ENCODE measurements around the gene CTSO.
"Not testable (repeated sequence)": the region's sequence is repeated elsewhere in the genome, so short reads cannot be mapped to it uniquely, and the experiment has no call there.

The CTSO gene

DNA sequence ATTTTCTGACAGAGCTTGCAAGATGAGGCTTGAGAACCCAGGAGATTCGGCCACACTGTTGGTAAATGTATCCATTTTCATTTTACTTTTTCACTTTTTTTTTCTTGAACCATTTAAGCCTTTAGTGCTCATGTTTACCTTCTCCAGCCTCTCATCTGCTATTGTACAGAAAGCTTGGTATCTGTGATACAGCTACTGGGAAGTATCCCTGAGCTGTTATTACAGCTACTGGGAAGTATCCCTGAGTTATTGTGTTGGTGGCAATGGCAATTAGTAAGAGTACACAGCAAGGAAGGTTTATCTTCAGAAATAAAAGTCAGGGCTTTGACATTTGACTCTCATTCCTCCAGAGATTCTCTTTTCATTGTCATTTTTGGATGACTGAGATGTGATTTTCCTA is 11.8 kb downstream of the CTSO start:
- no peak for DNase-seq
- Mint-ChIP-seq H3K27ac (no peak overlapping the region), H3K36me3 (ENCODE audit: low read depth) (peaks cover 5% of the 10 kb centered on the region)

GRCh38 chr4:155941085-155941790 is 12.4 kb downstream of the CTSO start:
- Mint-ChIP-seq H3K4me1 (no peaks in the 10 kb centered on the region), H3K9me3 (no peaks in the 10 kb centered on the region), H3K27me3 (no peaks in the 10 kb centered on the region), H3K27ac (no peak overlapping the region), H3K36me3 (ENCODE audit: low read depth) (peaks cover 5% of the 10 kb centered on the region), H3K4me3 (no peak overlapping the region)
- DNase-seq (no peak), ATAC-seq (no peak)

More for the DNA sequence above, 11.8 kb downstream of the CTSO start:
- Mint-ChIP-seq H3K27me3 (no peaks in the 10 kb centered on the region), H3K4me1 (no peaks in the 10 kb centered on the region), H3K9me3 (no peaks in the 10 kb centered on the region), H3K4me3 (no peak overlapping the region)
- ATAC-seq = no peak

GRCh38 chr4:155935389-155935986 is 18.2 kb downstream of the CTSO start:
- ATAC-seq (no peak), DNase-seq (no peak)
- Mint-ChIP-seq H3K4me3 (no peak overlapping the region), H3K4me1 (no peaks in the 10 kb centered on the region), H3K9me3 (peaks cover 5% of the 10 kb centered on the region), H3K27ac (no peak overlapping the region), H3K27me3 (no peaks in the 10 kb centered on the region), H3K36me3 (ENCODE audit: low read depth) (peaks cover 12% of the 10 kb centered on the region)

DNA sequence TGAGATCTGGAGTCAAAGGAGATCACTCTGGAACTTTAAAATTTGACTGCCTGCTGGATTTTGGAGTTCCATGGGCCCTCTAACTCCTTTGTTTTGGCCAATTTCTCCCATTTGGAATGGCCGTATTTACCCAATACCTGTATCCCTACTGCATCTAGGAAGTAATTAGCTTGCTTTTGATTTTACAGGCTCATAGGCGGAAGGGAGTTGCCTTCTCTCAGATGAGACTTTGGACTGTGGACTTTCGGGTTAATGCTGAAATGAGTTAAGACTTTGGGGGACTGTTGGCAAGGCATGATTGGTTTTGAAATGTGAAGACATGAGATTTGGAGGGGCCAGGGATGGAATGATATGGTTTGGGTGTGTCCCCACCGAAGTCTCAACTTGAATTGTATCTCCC is 19.0 kb downstream of the CTSO start:
- not testable (repeated sequence) for ATAC-seq, DNase-seq, H3K27ac Mint-ChIP-seq, H3K4me1 Mint-ChIP-seq, H3K27me3 Mint-ChIP-seq, H3K4me3 Mint-ChIP-seq
- peaks cover 14% of the 10 kb centered on the region for H3K36me3 Mint-ChIP-seq (ENCODE audit: low read depth)
- peaks cover 14% of the 10 kb centered on the region for H3K9me3 Mint-ChIP-seq

DNA sequence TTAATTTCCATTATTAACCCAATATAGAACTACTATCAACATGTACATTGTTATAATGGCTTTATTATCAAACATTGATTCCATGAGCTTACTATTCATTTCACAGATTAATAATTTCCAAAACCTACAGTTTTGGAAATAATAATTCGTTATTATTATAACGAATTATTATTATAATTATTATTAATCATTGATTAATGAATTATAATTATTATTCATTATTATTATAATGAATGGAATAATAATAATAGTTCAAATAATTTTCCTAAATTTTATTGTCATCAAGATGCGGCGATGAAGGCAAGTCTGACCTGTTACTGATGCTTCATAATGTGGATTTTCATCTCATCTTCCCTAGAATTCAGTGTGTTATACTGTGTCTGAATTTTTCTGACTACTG is 22.0 kb downstream of the CTSO start:
- no peaks in the 10 kb centered on the region for H3K27me3 Mint-ChIP-seq
- peaks cover 14% of the 10 kb centered on the region for H3K9me3 Mint-ChIP-seq
- H3K27ac Mint-ChIP-seq = no peak overlapping the region
- no peak overlapping the region for H3K4me3 Mint-ChIP-seq
- DNase-seq (no peak), ATAC-seq (no peak)
- H3K36me3 Mint-ChIP-seq (ENCODE audit: low read depth) = peaks cover 25% of the 10 kb centered on the region
- no peaks in the 10 kb centered on the region for H3K4me1 Mint-ChIP-seq

- ATAC-seq (no peak), DNase-seq (no peak)
- H3K4me1 Mint-ChIP-seq = no peaks in the 10 kb centered on the region
- no peak overlapping the region for H3K27ac Mint-ChIP-seq
- no peak overlapping the region for H3K4me3 Mint-ChIP-seq
- peaks cover 23% of the 10 kb centered on the region for H3K36me3 Mint-ChIP-seq (ENCODE audit: low read depth)
- peaks cover 14% of the 10 kb centered on the region for H3K9me3 Mint-ChIP-seq
- no peaks in the 10 kb centered on the region for H3K27me3 Mint-ChIP-seq
Observed at GRCh38 chr4:155930330-155930729, 23.3 kb downstream of the CTSO start.

GRCh38 chr4:155929833-155930232 is 23.8 kb downstream of the CTSO start:
- DNase-seq = no peak
- H3K4me1 Mint-ChIP-seq = no peaks in the 10 kb centered on the region
- H3K27me3 Mint-ChIP-seq = no peaks in the 10 kb centered on the region
- H3K9me3 Mint-ChIP-seq = peaks cover 14% of the 10 kb centered on the region
- H3K27ac Mint-ChIP-seq = no peak overlapping the region
- H3K4me3 Mint-ChIP-seq = no peak overlapping the region
- H3K36me3 Mint-ChIP-seq (ENCODE audit: low read depth) = peaks cover 20% of the 10 kb centered on the region
- no peak for ATAC-seq

GRCh38 chr4:155924637-155925036 is 29.0 kb downstream of the CTSO start:
- ATAC-seq (no peak), DNase-seq (no peak)
- H3K4me1 Mint-ChIP-seq = no peaks in the 10 kb centered on the region
- H3K36me3 Mint-ChIP-seq (ENCODE audit: low read depth) = peaks cover 14% of the 10 kb centered on the region
- peaks cover 5% of the 10 kb centered on the region for H3K9me3 Mint-ChIP-seq
- no peak overlapping the region for H3K27ac Mint-ChIP-seq
- H3K27me3 Mint-ChIP-seq = no peaks in the 10 kb centered on the region
- no peak overlapping the region for H3K4me3 Mint-ChIP-seq

DNA sequence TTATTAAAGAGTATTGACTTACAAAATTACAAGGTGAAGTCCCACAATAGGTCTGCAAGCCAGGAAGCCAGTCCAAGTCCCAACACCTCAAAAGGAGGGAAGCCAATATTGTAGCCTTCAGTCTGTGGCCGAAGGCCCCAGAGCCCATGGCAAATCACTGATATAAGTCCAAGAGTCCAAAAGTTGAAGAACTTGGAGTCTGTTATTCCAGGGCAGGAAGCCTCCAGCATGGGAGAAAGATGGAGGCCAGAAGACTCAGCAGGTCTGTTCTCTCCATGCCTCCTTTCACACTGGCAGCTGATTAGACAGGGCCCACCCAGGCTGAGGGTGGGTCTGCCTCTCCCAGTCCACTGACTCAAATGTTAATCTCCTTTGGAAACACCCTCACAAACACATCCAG is 32.1 kb downstream of the CTSO start:
- DNase-seq (no peak), ATAC-seq (no peak)
- Mint-ChIP-seq H3K27me3 (no peaks in the 10 kb centered on the region), H3K36me3 (ENCODE audit: low read depth) (peaks cover 2% of the 10 kb centered on the region), H3K27ac (no peak overlapping the region), H3K9me3 (peaks cover 5% of the 10 kb centered on the region), H3K4me3 (no peak overlapping the region), H3K4me1 (no peaks in the 10 kb centered on the region)

DNA sequence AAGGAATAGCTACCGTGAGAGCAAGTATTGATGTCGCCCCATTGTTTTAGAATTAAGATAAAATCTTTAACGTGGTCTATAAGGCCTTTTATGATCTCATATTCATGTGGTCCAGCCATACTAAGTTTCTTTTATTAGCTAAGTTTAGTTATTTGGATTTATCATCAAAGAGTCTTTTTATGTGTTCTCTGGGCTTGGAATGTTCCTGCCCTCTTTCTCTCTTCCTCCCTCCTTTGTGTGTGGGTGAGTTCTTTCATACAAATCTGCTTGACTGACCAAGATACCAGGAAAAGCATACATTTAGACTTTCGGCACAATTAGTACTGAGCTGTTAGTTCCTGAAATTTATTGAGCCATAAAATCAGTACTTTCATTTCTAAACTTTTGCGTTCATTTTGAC is 38.9 kb downstream of the CTSO start:
- no peak overlapping the region for H3K27ac Mint-ChIP-seq
- H3K4me3 Mint-ChIP-seq = no peak overlapping the region
- H3K27me3 Mint-ChIP-seq = peaks cover 10% of the 10 kb centered on the region
- H3K9me3 Mint-ChIP-seq = no peaks in the 10 kb centered on the region
- no peaks in the 10 kb centered on the region for H3K36me3 Mint-ChIP-seq (ENCODE audit: low read depth)
- no peaks in the 10 kb centered on the region for H3K4me1 Mint-ChIP-seq
- no peak for ATAC-seq
- no peak for DNase-seq

- no peak for DNase-seq
- Mint-ChIP-seq H3K4me3 (no peak overlapping the region), H3K27ac (no peak overlapping the region), H3K27me3 (peaks cover 14% of the 10 kb centered on the region), H3K36me3 (ENCODE audit: low read depth) (no peaks in the 10 kb centered on the region), H3K4me1 (peaks cover 6% of the 10 kb centered on the region), H3K9me3 (no peaks in the 10 kb centered on the region)
- peak; percentile 24 for ATAC-seq
Observed at GRCh38 chr4:155911905-155912304, 41.8 kb downstream of the CTSO start.

- Mint-ChIP-seq H3K4me1 (peaks cover 6% of the 10 kb centered on the region), H3K4me3 (no peak overlapping the region), H3K27ac (no peak overlapping the region), H3K27me3 (peaks cover 12% of the 10 kb centered on the region), H3K36me3 (ENCODE audit: low read depth) (no peaks in the 10 kb centered on the region), H3K9me3 (no peaks in the 10 kb centered on the region)
- ATAC-seq = no peak
- DNase-seq = no peak
Observed at GRCh38 chr4:155909615-155910226, 43.9 kb downstream of the CTSO start.

DNA sequence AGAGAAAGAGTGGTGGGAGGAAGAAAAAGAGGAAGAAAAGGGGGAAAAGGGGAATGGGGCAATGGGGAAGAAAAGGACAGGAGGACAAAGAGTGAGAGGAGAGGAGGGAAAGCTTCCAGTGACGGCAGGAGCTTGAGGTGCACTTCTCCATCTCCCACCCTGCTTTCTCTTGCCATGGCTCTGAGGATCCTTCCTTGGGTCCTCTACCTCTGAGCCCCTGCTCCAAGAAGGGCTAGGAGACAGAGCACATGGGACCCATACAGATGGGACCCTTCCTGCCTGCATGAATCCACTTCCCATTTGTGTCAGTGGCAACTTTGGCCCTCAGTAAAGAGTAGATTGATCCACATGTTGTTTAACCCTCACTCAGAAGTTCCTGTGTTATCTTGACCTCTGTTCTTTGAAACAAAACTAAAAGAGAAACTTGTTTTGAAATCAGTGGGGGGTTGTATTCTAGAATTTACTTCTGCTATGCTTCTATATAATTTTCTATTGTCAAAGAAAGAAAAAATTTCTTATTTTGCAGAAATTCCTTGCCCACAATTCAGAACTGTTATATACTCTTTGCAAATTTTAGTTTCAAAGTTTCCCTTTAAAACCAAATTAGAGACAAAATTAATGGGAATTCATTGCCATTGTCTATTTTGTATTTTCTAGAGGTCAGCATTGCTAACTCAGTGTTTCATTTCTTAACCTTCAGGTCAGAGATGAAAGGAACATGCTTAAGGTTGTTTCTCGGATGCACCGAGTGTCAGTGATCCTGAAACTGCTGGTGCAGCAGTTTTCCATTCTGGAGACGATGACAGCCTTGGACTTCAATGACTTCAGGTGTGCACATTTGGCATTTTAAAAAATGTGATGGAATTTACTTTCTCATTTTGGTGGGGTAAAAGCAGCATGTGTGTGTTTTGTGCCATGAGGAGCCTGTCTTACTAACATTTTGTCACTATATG is 45.2 kb downstream of the CTSO start:
- H3K36me3 Mint-ChIP-seq (ENCODE audit: low read depth) = no peaks in the 10 kb centered on the region
- H3K27ac Mint-ChIP-seq = no peak overlapping the region
- peaks cover 15% of the 10 kb centered on the region for H3K27me3 Mint-ChIP-seq
- DNase-seq = no peak
- no peaks in the 10 kb centered on the region for H3K9me3 Mint-ChIP-seq
- no peak overlapping the region for H3K4me3 Mint-ChIP-seq
- ATAC-seq = no peak
- peaks cover 6% of the 10 kb centered on the region for H3K4me1 Mint-ChIP-seq

GRCh38 chr4:155907556-155907955 is 46.1 kb downstream of the CTSO start:
- ATAC-seq = no peak
- peaks cover 6% of the 10 kb centered on the region for H3K4me1 Mint-ChIP-seq
- no peak overlapping the region for H3K4me3 Mint-ChIP-seq

More at GRCh38 chr4:155907556-155907955, 46.1 kb downstream of the CTSO start:
- no peak for DNase-seq
- H3K27ac Mint-ChIP-seq = no peak overlapping the region
- peaks cover 15% of the 10 kb centered on the region for H3K27me3 Mint-ChIP-seq
- H3K36me3 Mint-ChIP-seq (ENCODE audit: low read depth) = no peaks in the 10 kb centered on the region
- H3K9me3 Mint-ChIP-seq = no peaks in the 10 kb centered on the region
